ENCODE measurements around the gene CTSH. TPM values are rescaled to one million over a fixed set of nuclear protein-coding genes. Genes with fewer than 3 reads are reported as not detected.

The CTSH gene
- total and polyA plus RNA-seq, 2 of the 13 experiments (the other 11 are each of a cell fraction or from before 2014, with no cell fraction given) = 265 to 653 TPM

GRCh38 chr15:78979456-78980320 lies 34.8 kb upstream of the CTSH start (continued):
- no peak for TF ChIP-seq ZNF790 (CRISPR knock-in tag; IDR thresholded peaks at IDR 0.05; ENCODE audit: borderline replicate concordance)
- TF ChIP-seq HOXA9 (CRISPR knock-in tag; IDR thresholded peaks at IDR 0.05; ENCODE audit: borderline replicate concordance) = no peak
- TF ChIP-seq ZNF10 (CRISPR knock-in tag; IDR thresholded peaks at IDR 0.05; ENCODE audit: borderline replicate concordance, low read depth) = no peak
- no peak for TF ChIP-seq NCOR1 (IDR thresholded peaks at IDR 0.05; ENCODE audit: borderline replicate concordance, low read length)
- TF ChIP-seq ZNF567 (CRISPR knock-in tag; IDR thresholded peaks at IDR 0.05; ENCODE audit: borderline replicate concordance) = 0 out of 2 replicates have a peak, but pooled peaks have one; percentile 61
- peak; percentile 61; the same call in 1 of the 2 replicates for TF ChIP-seq KDM4B (CRISPR knock-in tag; IDR thresholded peaks at IDR 0.05)
- TF ChIP-seq CREM (IDR thresholded peaks at IDR 0.05) = no peak
- TF ChIP-seq CREM (CRISPR knock-in tag; IDR thresholded peaks at IDR 0.05) = no peak
- no peak for TF ChIP-seq NAIF1 (CRISPR knock-in tag; IDR thresholded peaks at IDR 0.05; ENCODE audit: borderline replicate concordance)
- TF ChIP-seq HNRNPH1 (optimal IDR thresholded peaks at IDR 0.05; ENCODE audit: low read depth, low read length) = no peak
- TF ChIP-seq ZNF766 (CRISPR knock-in tag; IDR thresholded peaks at IDR 0.05; ENCODE audit: borderline replicate concordance) = peak; percentile 61; the same call in 1 of the 2 replicates
- no peak for TF ChIP-seq KLF13 (CRISPR knock-in tag; IDR thresholded peaks at IDR 0.05)
- no peak for TF ChIP-seq ZNF607 (CRISPR knock-in tag; IDR thresholded peaks at IDR 0.05; ENCODE audit: borderline replicate concordance)
- no peak for TF ChIP-seq TCF12 (IDR thresholded peaks at IDR 0.05)
- TF ChIP-seq TCF12 (CRISPR knock-in tag; IDR thresholded peaks at IDR 0.05) = 0 out of 2 replicates have a peak, but pooled peaks have one; percentile 47
- no peak for TF ChIP-seq GLMP (CRISPR knock-in tag; IDR thresholded peaks at IDR 0.05; ENCODE audit: borderline replicate concordance)
- no peak for TF ChIP-seq ASH2L (IDR thresholded peaks at IDR 0.05; ENCODE audit: insufficient read length, low read depth, low read length)
- no peak for TF ChIP-seq HMGA1 (CRISPR knock-in tag; conservative IDR thresholded peaks at IDR 0.05)
- peak; percentile 47; the same call in 1 of the 2 replicates for TF ChIP-seq CEBPG (CRISPR knock-in tag; IDR thresholded peaks at IDR 0.05)
- no peak for TF ChIP-seq MTF1 (CRISPR knock-in tag; IDR thresholded peaks at IDR 0.05)
- peak; percentile 74; the same call in 1 of the 2 replicates for TF ChIP-seq ZBED4 (CRISPR knock-in tag; IDR thresholded peaks at IDR 0.05; ENCODE audit: borderline replicate concordance)
- TF ChIP-seq RFX1 (IDR thresholded peaks at IDR 0.05) = no peak
- TF ChIP-seq MEF2D (CRISPR knock-in tag; IDR thresholded peaks at IDR 0.05) = no peak
- no peak for TF ChIP-seq POLR2A (IDR thresholded peaks at IDR 0.05; ENCODE audit: insufficient read depth in 1 of 2, low read depth in 2 of 2, low read length in 2 of 2)
- TF ChIP-seq AGO1 (IDR thresholded peaks at IDR 0.05; ENCODE audit: low read depth, low read length, poor library complexity, severe bottlenecking) = no peak
- no peak for TF ChIP-seq ZNF740 (CRISPR knock-in tag; IDR thresholded peaks at IDR 0.05)
